Omental fat pad (tissue), 4 donors: ENCODE measurements around the gene SNX6. TPM values are rescaled to one million over a fixed set of nuclear protein-coding genes. Genes with fewer than 3 reads are reported as not detected.
"Not testable (repeated sequence)": the region's sequence is repeated elsewhere in the genome, so short reads cannot be mapped to it uniquely, and the experiment has no call there.

ENCODE experiments used
- ATAC-seq: fragments of 150-250 bp; one replicate; pipeline ENCODE4 v1.9.1; 2016; ENCODE audit warnings: mild to moderate bottlenecking, moderate library complexity; ENCODE audit not compliant: low FRiP score
- DNase-seq: peaks from one replicate; pipeline ENCODE4 v3.0.0-alpha.2; 2019; ENCODE audit warnings: low spot score
- CTCF ChIP-seq, 3 donors: fragments of 450-650 bp; IDR thresholded peaks; one replicate each; pipeline ENCODE4 v1.5.1; 2016 to 2017; ENCODE audit warnings: antibody characterized with exemption in 3 of 3, mild to moderate bottlenecking in 3 of 3, moderate library complexity in 2 of 3
- total RNA-seq, 4 donors: library from RNA; depleted of rRNA; stranded (reverse); fragments of >200 nt; gene quantifications; one replicate each; pipeline ENCODE4 v1.1.0, GENCODE V29; 2016

SNX6 gene
- total RNA-seq, 4 donors from 2014 or later = 98.7 to 172 (median 129) TPM

- TF ChIP-seq CTCF (IDR thresholded peaks at IDR 0.05) = no peak
- DNase-seq (no peak), ATAC-seq (no peak)
Observed at GRCh38 chr14:34548472-34548981, 81.4 kb downstream of the SNX6 start.

GRCh38 chr14:34547136-34547520 lies 82.8 kb downstream of the SNX6 start:
- ATAC-seq = peak; percentile 58
- DNase-seq = not testable (repeated sequence)

GRCh38 chr14:34546272-34547135 lies 83.4 kb downstream of the SNX6 start:
- not testable (repeated sequence) for DNase-seq

GRCh38 chr14:34540181-34541059 lies 89.5 kb downstream of the SNX6 start:
- not testable (repeated sequence) for DNase-seq, ATAC-seq

More at GRCh38 chr14:34546272-34547135, 83.4 kb downstream of the SNX6 start:
- ATAC-seq = peak; percentile 91

GRCh38 chr14:34539407-34540180 lies 90.4 kb downstream of the SNX6 start, which contains the start of gene EAPP:
Gene EAPP, minus strand, starts transcription at chr14:34539701. Its CDS starts 73 bp downstream, at chr14:34539628.
- peak; percentile 98 for ATAC-seq
- DNase-seq = peak; percentile 88
- TF ChIP-seq CTCF (IDR thresholded peaks at IDR 0.05) = no peak

- ATAC-seq (peak; percentile 22), DNase-seq (no peak)
- TF ChIP-seq CTCF (IDR thresholded peaks at IDR 0.05) = no peak
Observed at GRCh38 chr14:34538871-34539406, 91.0 kb downstream of the SNX6 start.

GRCh38 chr14:34538096-34538495 lies 91.9 kb downstream of the SNX6 start:
- DNase-seq, ATAC-seq: not testable (repeated sequence)

DNA sequence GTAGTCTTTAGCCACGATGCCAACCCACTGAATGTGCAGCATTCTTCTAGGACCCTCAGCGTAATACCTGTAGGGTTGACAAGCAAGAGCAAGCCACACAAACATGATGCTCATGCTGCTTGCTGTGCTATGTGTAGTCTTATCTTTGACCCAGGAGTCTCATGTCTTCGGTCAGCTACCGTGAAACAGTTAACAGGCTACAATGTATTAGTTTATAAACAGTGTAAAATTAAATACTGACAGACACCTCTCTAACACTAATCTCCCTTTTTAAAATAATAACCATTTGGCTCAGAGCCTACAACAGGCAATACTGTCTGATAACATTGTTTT lies 92.3 kb downstream of the SNX6 start:
- no peak for DNase-seq
- no peak for TF ChIP-seq CTCF (IDR thresholded peaks at IDR 0.05)
- no peak for ATAC-seq
